ENCODE measurements around the gene PCTP. TPM values are rescaled to one million over a fixed set of nuclear protein-coding genes. Genes with fewer than 3 reads are reported as not detected.

PCTP gene
- total RNA-seq, 1 donor from 2014 or later = 21.9 TPM

- DNase-seq (ENCODE audit: missing footprints) (no peak), ATAC-seq (no peak)
- intact Hi-C loops (cut with DNase I) = no loop called here
Measured at GRCh38 chr17:55774846-55775271, 24.0 kb downstream of the PCTP start.

DNA sequence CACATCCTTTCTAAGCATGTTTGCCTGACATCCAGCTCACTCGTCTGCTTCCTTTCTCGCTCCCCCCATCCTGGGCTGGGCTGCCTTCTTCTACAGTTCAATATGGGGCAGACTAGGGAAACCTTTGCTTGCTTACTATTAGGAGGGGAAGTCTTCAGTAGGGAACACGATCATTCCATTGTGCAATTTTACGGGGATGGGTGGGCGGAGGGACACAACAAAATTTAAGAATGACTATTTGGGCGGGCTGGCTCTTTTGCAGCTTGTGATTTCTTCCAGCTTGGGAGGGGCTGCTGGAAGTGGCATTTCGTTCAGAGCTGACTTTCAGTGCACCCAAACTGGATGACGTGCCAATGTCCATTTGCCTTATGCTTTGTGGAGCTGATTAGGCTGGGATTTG, 25.4 kb downstream of the PCTP start:
- intact Hi-C loops (cut with DNase I) = no loop called here
- ATAC-seq (no peak), DNase-seq (ENCODE audit: missing footprints) (no peak)

DNA sequence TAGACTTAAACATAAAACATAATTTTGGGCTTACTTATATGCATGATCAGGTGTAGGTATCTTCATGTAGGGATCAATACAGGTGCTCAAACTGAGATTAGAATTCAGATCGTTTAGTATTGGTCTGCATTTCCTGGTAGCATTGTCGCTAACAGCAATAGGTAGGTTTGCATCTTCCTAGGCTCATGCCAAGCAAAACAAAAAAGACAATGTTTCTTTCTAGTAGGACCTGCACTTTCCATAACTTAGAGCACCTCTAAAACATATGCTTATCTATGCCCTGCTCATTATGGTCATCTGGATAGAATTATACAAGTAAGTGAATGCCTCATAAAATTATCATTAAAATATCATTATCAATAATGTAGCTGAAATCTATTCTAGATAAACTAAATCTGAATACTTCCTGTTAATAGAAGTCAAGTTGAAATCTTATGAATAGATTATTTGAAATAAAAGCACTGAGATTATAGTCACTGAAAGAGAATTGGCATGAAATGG, 26.7 kb downstream of the PCTP start:
- no peak for ATAC-seq
- intact Hi-C loops (cut with DNase I) = no loop called here
- DNase-seq (ENCODE audit: missing footprints) = no peak

DNA sequence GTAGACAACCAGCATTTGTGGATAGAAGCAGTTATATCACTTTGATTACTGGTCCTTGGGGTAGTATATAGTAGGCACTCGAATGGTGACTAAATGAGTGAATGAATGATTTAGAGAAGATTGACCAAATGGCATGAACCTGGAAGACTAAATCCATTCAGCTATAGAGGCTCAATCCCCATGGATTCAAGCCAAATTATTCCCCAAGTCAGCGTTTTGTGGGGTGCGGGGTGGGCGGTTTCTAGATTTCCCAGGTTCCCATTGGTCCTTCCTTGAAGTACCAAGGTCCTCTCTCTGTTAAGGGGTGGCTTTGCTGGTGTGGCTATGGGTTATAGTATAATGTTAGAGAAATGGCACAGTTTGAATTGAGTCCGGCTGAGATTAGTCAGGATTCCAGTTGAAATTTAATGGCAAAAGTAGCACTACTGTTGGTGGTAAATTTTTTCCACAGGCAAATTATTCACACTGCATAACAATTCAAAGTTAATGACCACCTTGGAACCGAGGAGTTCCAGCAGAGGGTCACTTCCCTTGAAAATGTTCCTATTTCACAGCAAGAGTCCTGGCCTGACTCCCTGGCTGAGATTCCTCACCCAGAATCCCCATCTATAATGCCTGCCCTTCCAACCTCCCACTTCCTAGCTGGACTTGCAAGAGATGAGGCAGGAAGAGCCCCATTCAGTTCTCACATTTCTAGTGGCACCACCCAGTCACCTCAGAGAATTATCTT, 27.7 kb downstream of the PCTP start:
- no peak for ATAC-seq
- no peak for DNase-seq (ENCODE audit: missing footprints)
- intact Hi-C loops (cut with DNase I) = no loop called here

DNA sequence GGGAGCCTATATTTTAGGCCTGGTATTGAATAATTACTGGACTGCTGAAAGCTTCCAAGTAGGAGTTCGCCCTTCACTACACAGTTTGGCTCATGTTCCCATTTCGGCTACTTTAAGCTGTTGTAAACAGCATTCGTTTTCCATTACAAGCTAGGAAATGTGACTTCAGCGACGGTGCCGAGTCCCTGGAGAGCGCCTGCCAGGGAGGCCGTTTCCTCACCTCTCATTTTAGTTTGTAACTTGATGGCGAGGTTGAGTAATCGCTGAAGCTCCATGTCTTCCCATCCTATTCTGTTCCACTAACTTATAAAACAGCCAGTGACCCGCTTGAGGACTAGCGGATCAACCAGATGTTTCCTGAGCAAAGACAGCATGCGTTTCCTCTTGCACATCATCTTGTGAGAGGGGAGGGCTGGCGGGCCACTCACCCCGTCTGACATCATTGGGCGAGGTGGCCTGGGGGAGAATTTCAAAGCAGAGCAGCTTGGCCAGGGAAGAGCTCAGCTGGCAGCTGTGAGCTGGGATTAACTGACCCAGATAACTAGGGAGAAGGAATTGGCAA, 32.9 kb downstream of the PCTP start:
- intact Hi-C loops (cut with DNase I) = no loop called here

GRCh38 chr17:55784666-55785065, 33.8 kb downstream of the PCTP start:
- DNase-seq (ENCODE audit: missing footprints) = no peak
- no peak for ATAC-seq
- intact Hi-C loops (cut with DNase I) = no loop called here

More for the DNA sequence above, 32.9 kb downstream of the PCTP start:
- DNase-seq (ENCODE audit: missing footprints) (peak; percentile 79), ATAC-seq (peak; percentile 93)

DNA sequence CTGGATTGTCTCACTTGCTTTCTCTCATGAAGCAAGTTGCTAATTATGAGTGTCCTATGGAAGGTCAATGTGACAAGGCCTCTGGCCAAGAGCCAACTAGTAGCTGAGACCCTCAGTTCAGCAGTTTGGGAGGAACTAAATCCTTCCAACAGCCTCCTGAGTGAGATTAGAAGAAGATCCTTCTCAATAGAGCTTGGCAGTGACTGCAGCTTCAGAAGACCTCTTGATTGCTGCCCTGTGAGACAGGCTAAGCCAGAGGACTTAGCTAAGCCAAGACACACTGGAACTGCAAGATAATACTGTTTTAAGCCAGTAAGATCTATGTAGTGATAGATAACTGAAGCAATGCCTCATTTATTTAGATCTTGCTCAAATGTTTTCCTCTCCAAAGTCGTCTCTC, 34.3 kb downstream of the PCTP start:
- DNase-seq (ENCODE audit: missing footprints) (no peak), ATAC-seq (no peak)
- intact Hi-C loops (cut with DNase I) = no loop called here

- ATAC-seq (no peak), DNase-seq (ENCODE audit: missing footprints) (no peak)
- intact Hi-C loops (cut with DNase I) = no loop called here
Measured at GRCh38 chr17:55793272-55793671, 42.4 kb downstream of the PCTP start.

GRCh38 chr17:55794725-55795482, 44.1 kb downstream of the PCTP start:
- intact Hi-C loops (cut with DNase I) = no loop called here
- ATAC-seq = no peak
- no peak for DNase-seq (ENCODE audit: missing footprints)

GRCh38 chr17:55806745-55807495, 56.1 kb downstream of the PCTP start:
- no peak for ATAC-seq
- no peak for DNase-seq (ENCODE audit: missing footprints)
- intact Hi-C loops (cut with DNase I) = no loop called here

- ATAC-seq (peak; percentile 54), DNase-seq (ENCODE audit: missing footprints) (no peak)
- intact Hi-C loops (cut with DNase I) = loop anchor here (5.0 kb wide), 1 partner anchor 84 kb away; no protein-coding TSS in a partner anchor
Measured at GRCh38 chr17:55811536-55811935, 60.7 kb downstream of the PCTP start.

GRCh38 chr17:55812323-55812722, 61.5 kb downstream of the PCTP start:
- intact Hi-C loops (cut with DNase I) = loop anchor here (5.0 kb wide), 1 partner anchor 85 kb away; no protein-coding TSS in a partner anchor
- DNase-seq (ENCODE audit: missing footprints) (no peak), ATAC-seq (no peak)

- ATAC-seq (no peak), DNase-seq (ENCODE audit: missing footprints) (no peak)
- intact Hi-C loops (cut with DNase I) = loop anchor here (5.0 kb wide), 1 partner anchor 87 kb away; no protein-coding TSS in a partner anchor
Measured at GRCh38 chr17:55813944-55814343, 63.1 kb downstream of the PCTP start.

GRCh38 chr17:55814377-55814776, 63.5 kb downstream of the PCTP start:
- intact Hi-C loops (cut with DNase I) = loop anchor here (5.0 kb wide), 1 partner anchor 87 kb away; no protein-coding TSS in a partner anchor
- ATAC-seq (peak; percentile 90), DNase-seq (ENCODE audit: missing footprints) (peak; percentile 70)

DNA sequence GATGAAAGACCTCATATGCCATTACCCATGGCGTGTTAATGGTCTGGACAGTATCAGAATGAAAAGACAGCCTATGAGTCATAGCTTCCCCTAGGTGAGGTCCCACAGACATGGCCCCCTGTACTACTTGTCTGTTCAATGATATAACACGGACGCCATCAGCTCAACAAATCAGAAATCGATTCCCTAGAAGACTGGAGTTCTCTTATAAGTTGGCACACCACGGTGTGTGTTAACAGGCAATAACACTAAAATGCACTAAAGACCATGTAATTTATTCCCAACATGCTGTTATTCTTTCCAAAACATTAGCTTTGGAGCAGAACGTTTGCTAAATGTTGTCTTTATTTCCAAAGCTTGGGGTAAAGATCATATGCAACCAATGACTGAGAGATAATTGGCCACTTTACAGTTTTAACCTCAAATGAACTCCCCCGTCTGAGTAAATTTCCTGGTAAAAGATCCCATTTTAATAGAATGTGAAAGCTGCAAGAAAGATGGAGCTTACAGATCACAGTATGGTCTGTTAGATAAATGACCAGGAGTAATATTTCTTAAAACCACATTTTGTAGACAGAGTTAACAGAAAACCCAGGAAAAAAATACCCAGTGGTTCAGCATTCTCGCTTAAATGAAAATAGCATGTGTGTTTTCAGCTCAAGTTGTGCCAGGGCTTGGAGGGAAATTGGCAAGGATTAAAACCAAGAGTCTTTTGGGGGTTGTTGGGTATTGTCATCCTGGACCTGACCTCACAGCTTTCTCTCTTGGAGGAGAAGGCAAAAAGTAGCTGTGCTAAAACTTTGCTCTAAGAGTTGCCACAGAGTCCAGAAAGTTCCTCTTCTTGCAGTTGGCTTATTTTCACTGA, 65.9 kb downstream of the PCTP start:
- ATAC-seq (no peak), DNase-seq (ENCODE audit: missing footprints) (no peak)
- intact Hi-C loops (cut with DNase I) = no loop called here

DNA sequence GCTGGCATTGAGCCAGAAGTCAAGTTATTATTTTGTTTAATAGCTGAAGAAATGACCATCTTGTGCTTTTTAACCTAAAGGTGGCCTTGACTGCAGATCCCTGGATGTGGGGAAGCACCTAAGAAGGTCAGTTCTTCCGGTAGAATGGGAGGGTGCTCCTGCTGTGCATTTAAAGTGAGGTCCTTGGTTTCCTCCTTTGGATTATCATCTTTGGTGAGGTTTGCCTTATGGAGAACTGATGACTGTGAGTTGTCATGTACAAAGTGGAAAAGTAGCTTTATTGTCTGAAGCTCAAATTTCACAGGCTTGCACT, 66.5 kb downstream of the PCTP start:
- ATAC-seq = no peak
- intact Hi-C loops (cut with DNase I) = no loop called here
- no peak for DNase-seq (ENCODE audit: missing footprints)

DNA sequence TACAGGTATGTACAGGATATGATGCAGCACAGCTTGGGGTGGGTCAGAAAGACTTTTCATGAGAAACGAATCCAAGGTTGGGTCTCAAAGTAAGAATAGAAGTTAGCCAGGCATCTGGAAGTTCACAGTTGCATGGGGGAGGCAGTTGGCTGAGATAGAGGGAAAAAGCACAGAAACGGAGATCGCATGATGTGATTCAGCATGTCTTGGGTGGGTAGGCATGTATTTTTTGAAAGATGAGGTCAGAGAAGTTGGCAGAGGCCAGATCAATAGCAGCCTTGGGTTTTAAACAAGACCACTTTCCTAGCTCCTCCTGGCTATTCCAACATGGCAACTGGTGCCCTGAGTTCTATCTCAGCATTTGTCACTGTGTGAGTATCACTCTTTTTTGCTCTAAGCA, 67.2 kb downstream of the PCTP start:
- intact Hi-C loops (cut with DNase I) = no loop called here
- ATAC-seq = no peak
- no peak for DNase-seq (ENCODE audit: missing footprints)
